K562 (cell line): ENCODE results near the gene ELFN2. TPM values are rescaled to one million over a fixed set of nuclear protein-coding genes. Genes with fewer than 3 reads are reported as not detected.

ENCODE experiments used
- ATAC-seq: fragments of 200-7000 bp; cut with Tn5 transposase; 3 replicates; pipeline ENCODE4 v1.9.1; 2020; ENCODE audit warnings: moderate library complexity
- BruUV-seq: library from RNA; stranded (reverse); fragments of 400-500 nt; replicated peaks from 2 replicates; lab custom pipeline; 2021; lab: Mats Ljungman, UMichigan
- CTCF ChIA-PET: fragments of 300-600 bp; formaldehyde crosslinking; extraction: SDS; loops from one replicate; lab custom pipeline; 2021; ENCODE audit warnings: low intra/inter-chr PET ratio; lab: Yijun Ruan, JAX
- POLR2A ChIA-PET: fragments of 300-600, 350-650 bp; sonication (Branson Sonifier 250); formaldehyde crosslinking; extraction: SDS; loops from one replicate; lab custom pipeline; 2021; ENCODE audit warnings: antibody characterized with exemption, inconsistent platforms; lab: Yijun Ruan, JAX
- DNase-seq, 4 experiments: peaks; one replicate each; pipeline versions ENCODE4 v3.0.0 to v3.0.0-alpha.2; 2011 to 2018; ENCODE audit warnings: low spot score in 3 of 4, mixed read lengths in 3 of 4; ENCODE audit errors: extremely low read depth in 1 of 4
- FAIRE-seq: peaks from 2 replicates; lab custom pipeline; 2011; peaks lifted over from hg19 to GRCh38; lab: Jason Lieb, UNC
- H2AFZ ChIP-seq: 2 replicates; pipeline ENCODE4 v1.6.0; 2011; ENCODE audit warnings: low read depth, low read length, control low read depth, inconsistent platforms
- H3K27ac ChIP-seq: fragments of 200-600 bp; 3 replicates; pipeline ENCODE4 v1.8.0; 2011; ENCODE audit warnings: low read depth, mild to moderate bottlenecking, control low read depth, inconsistent platforms, low read length, moderate library complexity, mixed read lengths; ENCODE audit errors: extremely low read depth
- H3K27me3 ChIP-seq, 2 experiments: fragments of 300-600 bp in 1 of 2; 2 replicates in 1 of 2; 3 replicates in 1 of 2; pipeline versions ENCODE4 v1.6.0 to v1.8.0; 2011; ENCODE audit warnings: inconsistent platforms in 2 of 2, low read length in 2 of 2, mild to moderate bottlenecking in 1 of 2, mixed read lengths in 1 of 2, moderate library complexity in 1 of 2; ENCODE audit not compliant: control insufficient read depth in 2 of 2, insufficient read depth in 2 of 2
- H3K36me3 ChIP-seq: fragments of 300-600 bp; 3 replicates; pipeline ENCODE4 v1.8.0; 2011; ENCODE audit warnings: mild to moderate bottlenecking, low read length, inconsistent platforms; ENCODE audit not compliant: control insufficient read depth, insufficient read depth
- H3K4me1 ChIP-seq, 2 experiments: fragments of 200-600 bp in 1 of 2; replicated peaks in 1 of 2; 2 replicates in 1 of 2; 3 replicates in 1 of 2; pipeline versions ENCODE4 v1.5.1 to v1.8.0; 2011; ENCODE audit warnings: inconsistent platforms in 2 of 2, low read length in 2 of 2, mild to moderate bottlenecking in 1 of 2, mixed read lengths in 1 of 2, moderate library complexity in 1 of 2; ENCODE audit not compliant: control insufficient read depth in 2 of 2, insufficient read depth in 2 of 2
- H3K4me2 ChIP-seq: 2 replicates; pipeline ENCODE4 v1.6.1; 2011; ENCODE audit warnings: low read length, control low read depth, inconsistent platforms, mixed read lengths; ENCODE audit not compliant: insufficient read depth
- H3K4me3 ChIP-seq: fragments of 200-600 bp; sonication (generic), shearing (Covaris generic); 2 replicates; pipeline ENCODE4 v1.5.1; 2016; ENCODE audit warnings: control low read depth, inconsistent platforms
- H3K79me2 ChIP-seq: fragments of 200-600 bp; 3 replicates; pipeline ENCODE4 v1.8.0; 2011; ENCODE audit warnings: low read length, inconsistent platforms; ENCODE audit not compliant: control insufficient read depth, insufficient read depth
- H3K9ac ChIP-seq, 2 experiments: 2 replicates each; pipeline versions ENCODE4 v1.6.0 to v1.6.1; 2011; ENCODE audit warnings: low read depth in 2 of 2, low read length in 2 of 2, control low read depth in 1 of 2, inconsistent platforms in 1 of 2, mild to moderate bottlenecking in 1 of 2, mixed read lengths in 1 of 2; ENCODE audit not compliant: insufficient read depth in 1 of 2
- H3K9me1 ChIP-seq: one replicate; pipeline ENCODE4 v1.6.0; 2011; ENCODE audit warnings: inconsistent platforms, mild to moderate bottlenecking, low read length, moderate library complexity; ENCODE audit not compliant: control insufficient read depth, insufficient read depth
- H3K9me3 ChIP-seq: replicated peaks from 2 replicates; pipeline ENCODE4 v1.5.1; 2011; ENCODE audit warnings: low read depth, low read length, inconsistent platforms; ENCODE audit not compliant: control insufficient read depth, insufficient read depth
- H4K20me1 ChIP-seq: replicated peaks from 2 replicates; pipeline ENCODE4 v1.6.1; 2011; ENCODE audit warnings: low read length, inconsistent platforms, mixed read lengths; ENCODE audit not compliant: control insufficient read depth, insufficient read depth
- BCL6 ChIP-seq: fragments of 250-450 bp; sonication (Bioruptor Pico); IDR thresholded peaks from 2 replicates; pipeline ENCODE4 v1.4.0; 2020
- ETS2 ChIP-seq: IDR thresholded peaks from 2 replicates; pipeline ENCODE4 v1.6.1; 2016; ENCODE audit warnings: borderline replicate concordance, missing genetic modification characterization, mild to moderate bottlenecking, moderate library complexity, missing compliant biosample characterization; ENCODE audit not compliant: poor library complexity, severe bottlenecking
- FIP1L1 ChIP-seq: fragments of 200-400 bp; formaldehyde crosslinking; IDR thresholded peaks from 2 replicates; pipeline ENCODE4 v1.6.1; 2018; ENCODE audit warnings: mild to moderate bottlenecking, low read depth, low read length; ENCODE audit not compliant: poor library complexity, severe bottlenecking
- KLF13 ChIP-seq: fragments of 450-650 bp; IDR thresholded peaks from 2 replicates; pipeline ENCODE4 v1.6.1; 2016; ENCODE audit warnings: missing genetic modification characterization, low read depth, mild to moderate bottlenecking, missing compliant biosample characterization, moderate library complexity, borderline replicate concordance
- MEF2D ChIP-seq: conservative IDR thresholded peaks from 2 replicates; pipeline ENCODE4 v1.6.1; 2016; ENCODE audit warnings: low read depth, missing genetic modification characterization, missing compliant biosample characterization
- NFYB ChIP-seq: IDR thresholded peaks from 2 replicates; pipeline ENCODE4 v1.6.1; 2011; ENCODE audit warnings: mild to moderate bottlenecking, moderate library complexity; ENCODE audit not compliant: insufficient read length; ENCODE audit errors: extremely low read depth
- NR2F6 ChIP-seq: fragments of 450-650 bp; formaldehyde crosslinking; IDR thresholded peaks from 2 replicates; pipeline ENCODE4 v1.4.0; 2020; ENCODE audit warnings: mild to moderate bottlenecking
- POLR3A ChIP-seq: IDR thresholded peaks from 2 replicates; pipeline ENCODE4 v1.6.1; 2011; ENCODE audit warnings: borderline replicate concordance, mild to moderate bottlenecking, moderate library complexity; ENCODE audit not compliant: insufficient read length, insufficient read depth; ENCODE audit errors: extremely low read depth
- POU5F1 ChIP-seq: fragments of 150-350 bp; IDR thresholded peaks from 2 replicates; pipeline ENCODE4 v1.6.1; 2014; ENCODE audit warnings: borderline replicate concordance, low read length, low read depth, mild to moderate bottlenecking; ENCODE audit not compliant: partially characterized antibody
- RHOXF2B ChIP-seq: fragments of 250-450 bp; sonication (Bioruptor Pico); conservative IDR thresholded peaks from 2 replicates; pipeline ENCODE4 v1.5.1; 2021
- SIN3A ChIP-seq, 2 experiments: fragments of 150-350 bp in 1 of 2; IDR thresholded peaks; 2 replicates each; pipeline ENCODE4 v1.6.1; 2011 to 2016; ENCODE audit warnings: borderline replicate concordance in 2 of 2, low read depth in 2 of 2, low read length in 2 of 2, mild to moderate bottlenecking in 2 of 2, moderate library complexity in 2 of 2; ENCODE audit not compliant: control insufficient read depth in 1 of 2
- SNRNP70 ChIP-seq: fragments of 200-400 bp; formaldehyde crosslinking; optimal IDR thresholded peaks from 2 replicates; pipeline ENCODE3; 2017; ENCODE audit warnings: low read depth, low read length
- SP1 ChIP-seq: sonication (generic); formaldehyde crosslinking; IDR thresholded peaks from 2 replicates; pipeline ENCODE4 v1.8.1; 2022; ENCODE audit warnings: mild to moderate bottlenecking, missing genetic modification reagents
- SRF ChIP-seq, 2 experiments: fragments of 250-450, 450-650 bp in 1 of 2; sonication (Bioruptor Pico) in 1 of 2; sonication (generic) in 1 of 2; formaldehyde crosslinking; IDR thresholded peaks; 2 replicates each; pipeline versions ENCODE4 v1.5.0 to v1.5.1; 2020 to 2022; ENCODE audit warnings: mild to moderate bottlenecking in 1 of 2, missing genetic modification reagents in 1 of 2
- SUPT5H ChIP-seq: fragments of 450-650 bp; IDR thresholded peaks from 2 replicates; pipeline ENCODE4 v1.6.1; 2016
- ZKSCAN3 ChIP-seq: fragments of 250-450 bp; sonication (Bioruptor Pico); IDR thresholded peaks from 2 replicates; pipeline ENCODE4 v1.4.0; 2020
- ZNF212 ChIP-seq: fragments of 450-650 bp; formaldehyde crosslinking; IDR thresholded peaks from 2 replicates; pipeline ENCODE4 v1.4.0; 2020; ENCODE audit warnings: mild to moderate bottlenecking
- ZNF695 ChIP-seq: fragments of 450-650 bp; formaldehyde crosslinking; IDR thresholded peaks from 2 replicates; pipeline ENCODE4 v1.4.0; 2020; ENCODE audit warnings: mild to moderate bottlenecking, moderate library complexity
- WGBS: fragments of 100-300 bp; shearing (Covaris generic); methylation state at CpG from one replicate; pipeline ENCODE4 v1.1.6; 2016; ENCODE audit warnings: low coverage, mixed read lengths; ENCODE audit not compliant: insufficient coverage; ENCODE audit errors: missing lambda C conversion rate; 5-methylcytosine and 5-hydroxymethylcytosine counted together
- in situ Hi-C: fragments of 300-500 bp; cut with MboI; formaldehyde crosslinking; loops from 4 replicates; pipeline ENCODE4 v1.15.0; 2018; ENCODE audit warnings: inconsistent platforms, mixed read lengths
- intact Hi-C: fragments of 100-400 bp; cut with micrococcal nuclease; formaldehyde crosslinking; loops from 2 replicates; pipeline ENCODE4 v1.14.2; 2022
- polyA plus RNA-seq, 8 experiments: library from polyadenylated mRNA; depleted of rRNA in 4 of 8; stranded (reverse) in 5 of 8; unstranded in 3 of 8; fragments of >200 nt; fragmentation: Nextera tagmentation in 2 of 8; fragmentation: Illumina TruSeq in 1 of 8; extraction: Ambion mirVana in 2 of 8; extraction: Trizol in 1 of 8; gene quantifications; 2 replicates each; pipeline versions ENCODE4 v1.2.1 to v1.2.3, GENCODE V29; 2011 to 2014; ENCODE audit warnings: inconsistent platforms in 1 of 8, missing spikeins in 1 of 8
- total RNA-seq, 7 experiments: library from RNA; depleted of rRNA in 6 of 7; stranded (reverse); fragments of >200 nt in 6 of 7; fragmentation: Illumina TruSeq in 2 of 7; extraction: Trizol in 2 of 7; gene quantifications; 2 replicates each; pipeline versions ENCODE4 v1.2.1 to v1.2.3, GENCODE V29; 2011 to 2021; ENCODE audit warnings: low replicate concordance in 1 of 7
- TF ChIP-seq, protein P1 (sequence below): fragments of 450-650 bp; conservative IDR thresholded peaks from 2 replicates; pipeline ENCODE4 v1.6.1; 2016; ENCODE audit warnings: missing genetic modification characterization, low read depth, mild to moderate bottlenecking, control low read depth, missing compliant biosample characterization

ELFN2 gene
- total and polyA plus RNA-seq, 9 of the 15 experiments (the other 6 are each of a cell fraction or from before 2014, with no cell fraction given) = not detected

DNA sequence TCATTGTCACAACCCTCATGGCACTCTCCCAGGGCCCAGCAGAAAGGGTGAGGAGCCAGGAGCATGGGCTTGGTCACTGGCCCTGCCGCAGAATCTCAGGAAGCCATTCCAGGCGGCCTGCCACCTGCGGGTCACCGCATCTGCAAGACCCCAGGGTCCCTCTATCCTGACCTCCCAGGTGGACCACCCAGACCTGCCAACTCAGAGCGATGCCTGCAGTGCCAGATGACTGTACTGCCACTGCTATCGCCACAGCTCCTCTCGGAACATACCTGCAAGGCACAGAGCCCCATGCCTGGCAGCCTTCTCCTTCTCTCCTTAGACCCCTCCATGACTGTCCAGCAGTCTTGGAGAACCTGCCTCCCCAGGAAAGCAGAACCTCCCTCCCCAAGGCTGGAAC is 26.4 kb upstream of the ELFN2 start:
- no peak overlapping the region for H3K9ac ChIP-seq
- POLR2A ChIA-PET = no interaction called here
- CTCF ChIA-PET = no interaction called here
- no peaks in the 10 kb centered on the region for H3K79me2 ChIP-seq
- no peaks in the 10 kb centered on the region for H3K9me1 ChIP-seq
- intact Hi-C loops (no loop called here), in situ Hi-C loops (no loop called here)
- no TSS peak for BruUV-seq
- H3K27me3 ChIP-seq = peaks cover 0 to 33% of the 10 kb centered on the region in 2 experiments; a peak in 3 of 5 replicates
- WGBS = 16% methylated on average over 7 of the region's 7 CpGs
- no peak overlapping the region for H3K4me2 ChIP-seq
- no peak overlapping the region for H2AFZ ChIP-seq
- TF ChIP-seq BCL6 = no peak
- TF ChIP-seq SUPT5H = no peak
- TF ChIP-seq ZKSCAN3 (CRISPR knock-in tag) = no peak
- TF ChIP-seq ETS2 (tag) = no peak
- no peak for TF ChIP-seq NR2F6 (CRISPR knock-in tag)
- TF ChIP-seq SP1 (CRISPR knock-in tag) = no peak
- TF ChIP-seq SIN3A (IDR thresholded peaks at IDR 0.05; ENCODE audit: borderline replicate concordance in 2 of 2, control insufficient read depth in 1 of 2, low read depth in 2 of 2, low read length in 2 of 2) = no peak
- no peak for TF ChIP-seq POLR3A
- no peak for TF ChIP-seq SRF (CRISPR knock-in tag; IDR thresholded peaks at IDR 0.05)
- TF ChIP-seq ZNF212 (CRISPR knock-in tag) = no peak
- TF ChIP-seq NFYB = no peak
- no peak for TF ChIP-seq SNRNP70
- TF ChIP-seq FIP1L1 = no peak
- no peak for TF ChIP-seq POU5F1
- no peak for TF ChIP-seq RHOXF2B (CRISPR knock-in tag)
- TF ChIP-seq KLF13 = no peak
- TF ChIP-seq MEF2D (tag) = no peak
- TF ChIP-seq, protein P1, sequence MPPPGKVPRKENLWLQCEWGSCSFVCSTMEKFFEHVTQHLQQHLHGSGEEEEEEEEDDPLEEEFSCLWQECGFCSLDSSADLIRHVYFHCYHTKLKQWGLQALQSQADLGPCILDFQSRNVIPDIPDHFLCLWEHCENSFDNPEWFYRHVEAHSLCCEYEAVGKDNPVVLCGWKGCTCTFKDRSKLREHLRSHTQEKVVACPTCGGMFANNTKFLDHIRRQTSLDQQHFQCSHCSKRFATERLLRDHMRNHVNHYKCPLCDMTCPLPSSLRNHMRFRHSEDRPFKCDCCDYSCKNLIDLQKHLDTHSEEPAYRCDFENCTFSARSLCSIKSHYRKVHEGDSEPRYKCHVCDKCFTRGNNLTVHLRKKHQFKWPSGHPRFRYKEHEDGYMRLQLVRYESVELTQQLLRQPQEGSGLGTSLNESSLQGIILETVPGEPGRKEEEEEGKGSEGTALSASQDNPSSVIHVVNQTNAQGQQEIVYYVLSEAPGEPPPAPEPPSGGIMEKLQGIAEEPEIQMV (tag) = no peak
- TF ChIP-seq ZNF695 (CRISPR knock-in tag) = no peak
- no peak for FAIRE-seq
- no peaks in the 10 kb centered on the region for H3K36me3 ChIP-seq
- no peak overlapping the region for H3K4me3 ChIP-seq
- no peaks in the 10 kb centered on the region for H3K9me3 ChIP-seq
- no peak for DNase-seq
- H3K27ac ChIP-seq = no peak overlapping the region
- peaks cover 8 to 17% of the 10 kb centered on the region in 2 experiments; a peak in 3 of 5 replicates for H3K4me1 ChIP-seq
- H4K20me1 ChIP-seq = peaks cover 8% of the 10 kb centered on the region; the same call in 1 of the 2 replicates
- no peak for ATAC-seq
